Stimulated activated CD8-positive, alpha-beta memory T cell treated with anti-CD3 and anti-CD28 coated beads, Interleukin-7, amount 100 ng/mL, for 48 hours (primary cell): ENCODE data around the gene PHACTR2.
"Not testable (repeated sequence)": the region's sequence is repeated elsewhere in the genome, so short reads cannot be mapped to it uniquely, and the experiment has no call there.

Experiments
- DNase-seq, 2 donors: peaks; one replicate each; pipeline ENCODE4 v3.0.0-alpha.2; 2020; ENCODE audit warnings: low read depth in 1 of 2; ENCODE audit errors: extremely low read depth in 1 of 2

The PHACTR2 gene

GRCh38 chr6:143738072-143738690 lies 60.4 kb downstream of the PHACTR2 start:
- not testable (repeated sequence) for DNase-seq

- DNase-seq, result no peak
Measured at GRCh38 chr6:143739341-143739851, 61.6 kb downstream of the PHACTR2 start.

- DNase-seq, result no peak
Measured at GRCh38 chr6:143740213-143740612, 62.4 kb downstream of the PHACTR2 start.

- DNase-seq, result no peak
Measured at GRCh38 chr6:143741480-143741879, 63.7 kb downstream of the PHACTR2 start.

- DNase-seq, result no peak
Measured at GRCh38 chr6:143742070-143742954, 64.5 kb downstream of the PHACTR2 start.

- DNase-seq, result no peak
Measured at GRCh38 chr6:143742955-143743255, 65.1 kb downstream of the PHACTR2 start.

GRCh38 chr6:143743301-143744166 lies 65.8 kb downstream of the PHACTR2 start:
- no peak for DNase-seq

GRCh38 chr6:143744551-143745165 lies 66.9 kb downstream of the PHACTR2 start:
- DNase-seq, result no peak

GRCh38 chr6:143745166-143746133 lies 67.7 kb downstream of the PHACTR2 start:
- DNase-seq, result no peak

- no peak for DNase-seq
Measured at GRCh38 chr6:143746202-143747119, 68.7 kb downstream of the PHACTR2 start.

- DNase-seq, result no peak
Measured at GRCh38 chr6:143747347-143747842, 69.6 kb downstream of the PHACTR2 start.

GRCh38 chr6:143749891-143750290 lies 72.1 kb downstream of the PHACTR2 start:
- no peak for DNase-seq

- DNase-seq, result no peak
Measured at GRCh38 chr6:143750877-143751276, 73.1 kb downstream of the PHACTR2 start.

- no peak for DNase-seq
Measured at GRCh38 chr6:143752459-143752858, 74.7 kb downstream of the PHACTR2 start.

- DNase-seq, result no peak
Measured at GRCh38 chr6:143753678-143754077, 75.9 kb downstream of the PHACTR2 start.

- DNase-seq, result no peak
Measured at GRCh38 chr6:143754204-143754603, 76.4 kb downstream of the PHACTR2 start.

GRCh38 chr6:143755301-143755744 lies 77.6 kb downstream of the PHACTR2 start:
- DNase-seq, result no peak

GRCh38 chr6:143757346-143757832 lies 79.6 kb downstream of the PHACTR2 start:
- no peak for DNase-seq
